T47D (cell line): Measurements from ENCODE around the gene FAF2.

ENCODE experiments used
- DNase-seq, 2 experiments: peaks; one replicate each; pipeline versions ENCODE4 v3.0.0 to v3.0.0-alpha.2; 2011 to 2012; ENCODE audit warnings: low read depth in 1 of 2, low spot score in 1 of 2
- JUND ChIP-seq: IDR thresholded peaks from 2 replicates; pipeline ENCODE4 v1.6.1; 2012; ENCODE audit warnings: low read depth
- in situ Hi-C: cut with HindIII; loops from 2 replicates; pipeline ENCODE4 v1.10.0; 2016; ENCODE audit warnings: low sequenced_read_pairs, low pct_unique_long_range_greater_than_20kb

The FAF2 gene

DNA sequence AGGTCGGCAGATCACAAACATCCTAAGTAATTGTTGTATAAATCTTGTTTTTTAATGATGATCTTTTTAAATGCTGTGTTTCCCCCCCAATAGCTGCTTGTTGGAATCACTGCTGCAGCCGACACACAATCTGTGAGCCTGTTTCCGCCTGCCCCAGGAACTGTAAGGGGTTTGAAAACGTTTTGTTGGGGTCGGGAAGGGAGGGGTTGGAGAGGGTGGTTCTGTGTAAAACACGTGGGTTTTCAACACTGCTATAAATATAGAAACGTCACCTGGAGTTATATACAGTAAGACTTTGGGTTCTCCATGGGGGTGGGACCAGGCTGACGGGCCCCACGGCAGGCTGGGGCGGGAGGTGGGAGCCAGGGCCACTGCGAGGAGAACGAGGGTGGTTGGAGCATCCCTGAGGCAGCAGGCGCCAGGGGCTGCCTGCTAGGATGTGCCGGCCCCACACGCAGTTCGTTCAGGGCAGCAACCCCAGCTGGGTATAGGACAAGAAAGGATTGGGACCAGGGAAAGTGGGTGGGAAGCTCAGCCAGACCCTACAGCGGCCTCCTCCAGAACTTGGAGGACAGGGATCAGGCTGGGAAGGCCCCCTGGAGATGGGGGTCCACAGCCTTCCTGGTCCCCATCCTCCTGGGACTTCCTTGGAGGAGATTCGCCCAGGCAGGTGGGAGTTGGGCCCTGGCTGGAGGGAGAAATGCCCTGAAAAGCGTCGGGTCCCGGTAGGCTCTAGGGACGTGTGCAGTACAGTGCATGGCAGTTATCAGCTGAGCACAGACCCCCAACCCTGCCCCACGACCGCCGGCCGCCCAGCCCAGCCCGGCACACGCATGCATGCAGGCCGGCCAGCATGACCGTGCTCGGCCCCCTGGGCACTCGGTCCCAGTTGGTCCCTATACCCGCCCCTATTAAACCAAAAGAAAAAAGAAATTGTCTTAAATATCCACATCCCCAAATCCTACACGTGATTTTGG, 79.3 kb downstream of the FAF2 start:
- in situ Hi-C loops = no loop called here
- no peak for DNase-seq
- TF ChIP-seq JUND = no peak

DNA sequence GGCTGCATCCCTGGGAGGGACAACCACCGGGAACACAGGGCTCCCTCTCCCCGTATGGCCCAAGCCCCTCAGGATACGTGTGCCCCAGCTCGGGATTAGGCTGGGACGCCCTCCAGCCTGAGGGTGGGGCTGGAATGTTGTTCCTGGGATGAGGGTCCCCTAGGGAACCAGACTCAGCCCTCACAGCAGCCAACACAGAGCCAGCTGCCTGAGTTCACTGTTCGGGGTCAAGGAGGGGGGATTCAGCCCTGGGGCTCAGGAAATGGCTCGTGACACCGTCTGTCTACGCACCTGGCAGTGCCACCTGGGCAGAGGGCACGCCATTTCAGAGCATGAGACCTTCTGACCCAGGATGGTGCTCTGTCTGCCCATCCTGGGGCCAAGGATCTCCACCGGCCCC, 80.1 kb downstream of the FAF2 start:
- no peak for TF ChIP-seq JUND
- in situ Hi-C loops = no loop called here
- DNase-seq = no peak

DNA sequence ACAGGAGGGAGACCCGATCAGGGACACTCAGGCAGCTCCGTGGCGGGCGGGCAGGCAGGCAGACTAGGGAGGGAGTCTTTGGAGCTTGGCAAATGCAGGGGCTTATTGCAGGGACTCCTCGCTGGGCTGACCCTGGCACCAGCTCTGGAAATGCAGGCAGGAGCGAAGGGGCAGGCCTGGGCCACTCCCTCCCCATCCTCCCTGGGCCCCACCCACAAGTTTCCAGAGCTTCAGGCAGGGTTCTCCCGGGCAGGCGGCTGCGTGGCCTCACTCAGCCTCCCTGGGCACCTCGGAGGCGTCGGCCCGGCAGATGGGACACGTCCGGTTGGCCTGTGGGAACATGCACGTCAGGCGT, 80.6 kb downstream of the FAF2 start:
- no peak for DNase-seq
- in situ Hi-C loops = no loop called here
- TF ChIP-seq JUND = no peak

GRCh38 chr5:176529116-176529740, 81.0 kb downstream of the FAF2 start:
- in situ Hi-C loops = no loop called here
- DNase-seq = no peak
- TF ChIP-seq JUND = no peak

DNA sequence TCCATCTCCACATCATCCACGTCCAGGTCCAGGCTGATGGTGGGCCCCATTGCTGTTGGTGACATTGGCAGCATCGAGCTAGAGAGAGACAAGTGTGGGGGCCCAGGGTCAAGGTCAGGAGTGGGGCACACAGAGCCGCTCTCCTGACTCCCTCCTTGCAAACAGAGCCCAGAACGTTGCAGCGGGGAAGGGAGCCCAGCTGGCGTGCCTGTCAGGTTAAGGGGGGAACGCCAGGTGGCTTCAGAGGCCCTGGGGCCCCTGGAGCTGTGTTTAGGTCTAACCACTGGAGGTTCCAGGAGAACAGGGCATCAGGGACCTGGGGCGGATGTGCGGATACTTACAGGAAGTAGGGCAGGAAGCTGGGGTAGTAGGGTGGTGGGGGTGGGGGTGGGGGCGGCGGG, 81.6 kb downstream of the FAF2 start:
- TF ChIP-seq JUND = no peak
- in situ Hi-C loops = no loop called here
- DNase-seq = no peak

DNA sequence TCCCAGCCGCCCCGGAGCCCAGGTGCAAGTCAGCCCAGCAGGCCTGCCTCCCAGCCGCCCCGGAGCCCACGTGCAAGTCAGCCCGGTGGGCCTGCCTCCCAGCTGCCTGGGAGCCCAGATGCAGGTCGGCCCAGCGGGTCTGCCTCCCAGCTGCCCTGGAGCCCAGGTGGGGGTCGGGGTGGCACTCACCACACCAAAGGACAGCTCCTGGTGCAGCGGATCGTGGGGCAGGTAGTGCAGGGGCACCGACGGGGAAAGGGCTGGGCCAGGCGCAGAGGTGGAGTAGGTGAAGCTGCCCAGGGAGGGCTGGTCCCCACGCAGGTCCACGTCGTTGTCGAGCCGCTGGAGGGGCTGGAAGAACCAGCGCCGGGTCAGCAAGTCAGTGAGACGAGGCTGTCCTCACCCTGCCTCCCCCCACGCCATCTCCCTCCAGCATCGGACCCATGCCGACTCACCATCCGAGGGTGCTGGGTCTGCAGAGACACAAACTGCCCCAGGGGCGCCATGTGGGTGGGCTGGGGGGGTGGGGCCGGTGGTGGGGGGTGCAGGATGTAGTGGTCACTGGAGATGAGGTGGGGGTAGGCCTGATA, 82.3 kb downstream of the FAF2 start:
- TF ChIP-seq JUND = no peak
- no peak for DNase-seq
- in situ Hi-C loops = no loop called here

- in situ Hi-C loops = no loop called here
- TF ChIP-seq JUND = no peak
- no peak for DNase-seq
Measured at GRCh38 chr5:176530983-176531901, 83.1 kb downstream of the FAF2 start.

- in situ Hi-C loops = no loop called here
- TF ChIP-seq JUND = no peak
- DNase-seq = no peak
Measured at GRCh38 chr5:176531902-176532493, 83.8 kb downstream of the FAF2 start.

GRCh38 chr5:176532795-176533194, 84.6 kb downstream of the FAF2 start:
- in situ Hi-C loops = no loop called here
- DNase-seq = no peak
- no peak for TF ChIP-seq JUND

DNA sequence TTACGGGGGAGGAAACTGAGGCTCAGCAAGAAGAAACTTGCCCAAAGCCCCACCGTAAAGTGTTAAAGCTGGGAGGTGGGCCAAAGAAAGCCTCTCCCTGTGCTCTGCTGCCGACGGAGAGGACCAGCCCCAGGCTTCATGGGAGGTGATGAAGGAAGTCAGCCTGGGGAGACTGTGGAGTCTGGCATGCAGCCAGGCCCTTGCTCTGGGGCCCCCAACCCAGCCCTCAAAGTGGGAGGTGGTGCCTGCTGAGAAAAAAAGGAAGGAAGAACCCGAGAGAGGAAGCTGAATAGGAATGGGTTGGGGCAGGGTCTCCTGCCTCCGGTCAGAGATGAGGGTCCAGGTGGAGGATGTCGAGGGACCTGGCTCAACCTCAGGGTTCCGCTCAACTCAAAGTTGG, 85.2 kb downstream of the FAF2 start:
- DNase-seq = no peak
- no peak for TF ChIP-seq JUND
- in situ Hi-C loops = no loop called here

DNA sequence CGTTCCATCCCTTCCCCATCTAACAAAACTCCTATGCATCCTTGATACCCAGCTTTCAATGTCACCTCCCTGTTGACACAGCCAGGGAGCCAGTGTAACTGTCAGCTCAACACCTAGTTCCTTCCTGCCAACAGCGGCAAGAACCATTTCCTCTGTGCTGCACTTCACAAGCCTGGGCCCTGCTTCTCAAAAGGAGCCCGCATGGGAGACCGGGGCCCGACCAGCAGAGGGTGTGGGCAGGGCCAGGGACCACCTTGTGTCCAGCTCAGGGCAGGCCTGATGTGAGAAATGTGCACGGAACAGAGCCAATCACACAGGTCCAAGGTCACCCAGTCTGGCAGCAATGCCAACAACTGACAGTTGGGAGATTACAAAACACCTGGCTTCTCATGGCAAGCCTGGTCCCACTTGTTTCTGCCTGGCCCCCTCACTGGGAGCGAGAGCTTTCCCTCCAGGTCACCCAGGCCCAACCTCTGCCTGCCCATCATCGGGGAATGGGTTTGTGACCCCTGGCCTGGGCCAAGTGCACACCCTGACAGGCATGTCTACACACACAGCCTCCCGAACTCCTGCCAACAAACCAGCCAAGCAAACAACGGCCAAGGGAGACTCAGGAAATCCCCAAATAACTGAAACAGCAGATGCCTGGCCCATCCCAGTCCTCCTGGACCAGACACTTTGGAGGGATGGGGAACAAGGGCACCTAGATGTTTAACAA, 85.9 kb downstream of the FAF2 start:
- in situ Hi-C loops = no loop called here
- TF ChIP-seq JUND = no peak
- no peak for DNase-seq

GRCh38 chr5:176534640-176535039, 86.5 kb downstream of the FAF2 start:
- no peak for TF ChIP-seq JUND
- DNase-seq = no peak
- in situ Hi-C loops = no loop called here
